ENCODE data around the gene ITSN2.
A peak's percentile ranks its signal among the peaks of the same experiment; 100 is the strongest.
"Not testable (repeated sequence)": the region's sequence is repeated elsewhere in the genome, so short reads cannot be mapped to it uniquely, and the experiment has no call there.

Gene ITSN2

GRCh38 chr2:24360963-24361330 lies 611 bp upstream of the ITSN2 start:
- Histone ChIP-seq H3K36me3 (ENCODE audit: control insufficient read depth, insufficient read depth, low read length) (no peaks in the 10 kb centered on the region), H3K4me3 (ENCODE audit: low read depth, low read length) (peak overlapping the region; percentile 98), H3K4me1 (ENCODE audit: control insufficient read depth, insufficient read depth, low read length) (peaks cover 13% of the 10 kb centered on the region), H3K27ac (ENCODE audit: low read depth, low read length) (no peak overlapping the region), H3K9ac (ENCODE audit: low read length) (peak overlapping the region; percentile 85), H3K27me3 (ENCODE audit: control insufficient read depth, insufficient read depth, low read length) (peaks cover 13% of the 10 kb centered on the region), H3K9me3 (ENCODE audit: control insufficient read depth, insufficient read depth, low read depth, low read length) (no peaks in the 10 kb centered on the region)

GRCh38 chr2:24359129-24360049 lies 947 bp downstream of the ITSN2 start:
- peak overlapping the region; percentile 98 for H3K4me3 ChIP-seq (ENCODE audit: low read depth, low read length)
- no peaks in the 10 kb centered on the region for H3K36me3 ChIP-seq (ENCODE audit: control insufficient read depth, insufficient read depth, low read length)
- peaks cover 13% of the 10 kb centered on the region for H3K27me3 ChIP-seq (ENCODE audit: control insufficient read depth, insufficient read depth, low read length)
- H3K9ac ChIP-seq (ENCODE audit: low read length), result peak overlapping the region; percentile 85
- H3K9me3 ChIP-seq (ENCODE audit: control insufficient read depth, insufficient read depth, low read depth, low read length), result no peaks in the 10 kb centered on the region
- H3K27ac ChIP-seq (ENCODE audit: low read depth, low read length), result no peak overlapping the region
- H3K4me1 ChIP-seq (ENCODE audit: control insufficient read depth, insufficient read depth, low read length), result peaks cover 13% of the 10 kb centered on the region

GRCh38 chr2:24357767-24358166 lies 2.6 kb downstream of the ITSN2 start:
- H3K9me3 ChIP-seq (ENCODE audit: control insufficient read depth, insufficient read depth, low read depth, low read length); H3K36me3 ChIP-seq (ENCODE audit: control insufficient read depth, insufficient read depth, low read length); H3K9ac ChIP-seq (ENCODE audit: low read length); H3K4me3 ChIP-seq (ENCODE audit: low read depth, low read length); H3K27ac ChIP-seq (ENCODE audit: low read depth, low read length): not testable (repeated sequence)
- Histone ChIP-seq H3K4me1 (ENCODE audit: control insufficient read depth, insufficient read depth, low read length) (peaks cover 13% of the 10 kb centered on the region), H3K27me3 (ENCODE audit: control insufficient read depth, insufficient read depth, low read length) (peaks cover 13% of the 10 kb centered on the region)

DNA sequence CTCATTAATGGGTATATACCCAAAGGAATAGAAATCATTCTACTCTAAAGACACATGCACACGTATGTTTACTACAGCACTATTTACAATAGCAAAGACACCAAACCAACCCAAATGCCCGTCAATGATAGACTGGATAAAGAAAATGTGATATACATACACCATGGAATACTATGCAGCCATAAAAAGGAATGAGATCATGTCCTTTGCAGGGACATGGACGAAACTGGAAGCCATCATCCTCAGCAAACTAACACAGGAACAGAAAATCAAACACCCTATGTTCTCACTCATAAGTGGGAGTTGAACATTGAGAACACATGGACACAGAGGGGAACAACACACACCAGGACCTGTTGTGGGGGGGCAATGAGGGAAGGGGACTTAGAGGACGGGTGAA lies 3.2 kb downstream of the ITSN2 start:
- H3K9me3 ChIP-seq (ENCODE audit: control insufficient read depth, insufficient read depth, low read depth, low read length); H3K4me3 ChIP-seq (ENCODE audit: low read depth, low read length); H3K9ac ChIP-seq (ENCODE audit: low read length); H3K27ac ChIP-seq (ENCODE audit: low read depth, low read length); H3K36me3 ChIP-seq (ENCODE audit: control insufficient read depth, insufficient read depth, low read length): not testable (repeated sequence)
- Histone ChIP-seq H3K27me3 (ENCODE audit: control insufficient read depth, insufficient read depth, low read length) (peaks cover 13% of the 10 kb centered on the region), H3K4me1 (ENCODE audit: control insufficient read depth, insufficient read depth, low read length) (peaks cover 13% of the 10 kb centered on the region)

DNA sequence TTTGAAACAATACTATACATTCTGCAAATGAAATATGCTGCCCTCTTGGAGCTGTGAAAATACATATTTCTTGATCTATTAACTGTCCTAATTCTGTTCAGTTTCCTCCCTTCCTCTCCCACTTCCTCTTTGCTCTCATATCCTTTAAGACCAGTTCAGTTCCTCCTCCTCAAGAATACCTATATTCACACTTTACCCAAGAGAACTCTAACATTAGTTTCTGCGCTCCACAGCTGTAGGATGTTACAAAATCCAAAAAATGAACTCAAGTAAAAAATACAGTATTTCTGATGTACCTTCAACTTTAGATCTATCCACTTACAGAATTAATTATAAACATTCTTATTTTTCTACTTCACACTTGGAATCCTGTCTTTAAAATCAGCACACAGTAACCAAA lies 5.4 kb downstream of the ITSN2 start:
- no peaks in the 10 kb centered on the region for H3K36me3 ChIP-seq (ENCODE audit: control insufficient read depth, insufficient read depth, low read length)
- H3K9me3 ChIP-seq (ENCODE audit: control insufficient read depth, insufficient read depth, low read depth, low read length), result no peaks in the 10 kb centered on the region
- H3K4me1 ChIP-seq (ENCODE audit: control insufficient read depth, insufficient read depth, low read length), result peaks cover 7% of the 10 kb centered on the region
- H3K27me3 ChIP-seq (ENCODE audit: control insufficient read depth, insufficient read depth, low read length), result peaks cover 13% of the 10 kb centered on the region
- no peak overlapping the region for H3K9ac ChIP-seq (ENCODE audit: low read length)
- no peak overlapping the region for H3K27ac ChIP-seq (ENCODE audit: low read depth, low read length)
- no peak overlapping the region for H3K4me3 ChIP-seq (ENCODE audit: low read depth, low read length)

DNA sequence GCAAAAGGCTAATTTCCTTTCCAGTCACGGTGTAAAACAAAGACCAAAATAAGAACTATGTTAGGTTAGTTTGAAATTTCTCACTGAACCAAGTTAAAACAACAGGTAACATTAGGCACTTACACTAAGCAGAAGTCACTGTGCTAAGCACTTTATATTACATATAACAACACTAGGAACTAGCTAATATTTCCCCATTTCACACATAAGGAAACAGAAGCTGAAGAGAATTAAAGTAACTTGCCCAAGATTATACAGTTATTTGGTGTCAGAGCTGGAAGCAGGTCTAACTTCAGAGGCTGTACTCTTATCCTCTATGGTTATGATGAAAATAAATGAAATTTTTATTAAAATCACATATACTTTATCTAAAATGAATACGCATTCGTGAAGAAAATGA lies 5.9 kb downstream of the ITSN2 start:
- no peak overlapping the region for H3K27ac ChIP-seq (ENCODE audit: low read depth, low read length)
- no peak overlapping the region for H3K9ac ChIP-seq (ENCODE audit: low read length)
- no peaks in the 10 kb centered on the region for H3K36me3 ChIP-seq (ENCODE audit: control insufficient read depth, insufficient read depth, low read length)
- peaks cover 7% of the 10 kb centered on the region for H3K4me1 ChIP-seq (ENCODE audit: control insufficient read depth, insufficient read depth, low read length)
- no peaks in the 10 kb centered on the region for H3K9me3 ChIP-seq (ENCODE audit: control insufficient read depth, insufficient read depth, low read depth, low read length)
- no peak overlapping the region for H3K4me3 ChIP-seq (ENCODE audit: low read depth, low read length)
- peaks cover 8% of the 10 kb centered on the region for H3K27me3 ChIP-seq (ENCODE audit: control insufficient read depth, insufficient read depth, low read length)

- peaks cover 4% of the 10 kb centered on the region for H3K27me3 ChIP-seq (ENCODE audit: control insufficient read depth, insufficient read depth, low read length)
- H3K9me3 ChIP-seq (ENCODE audit: control insufficient read depth, insufficient read depth, low read depth, low read length), result no peaks in the 10 kb centered on the region
- no peaks in the 10 kb centered on the region for H3K36me3 ChIP-seq (ENCODE audit: control insufficient read depth, insufficient read depth, low read length)
- H3K4me1 ChIP-seq (ENCODE audit: control insufficient read depth, insufficient read depth, low read length), result peaks cover 3% of the 10 kb centered on the region
- H3K4me3 ChIP-seq (ENCODE audit: low read depth, low read length), result no peak overlapping the region
- no peak overlapping the region for H3K27ac ChIP-seq (ENCODE audit: low read depth, low read length)
- no peak overlapping the region for H3K9ac ChIP-seq (ENCODE audit: low read length)
These were observed 6.4 kb downstream of the ITSN2 start for GRCh38 chr2:24353973-24354372.

DNA sequence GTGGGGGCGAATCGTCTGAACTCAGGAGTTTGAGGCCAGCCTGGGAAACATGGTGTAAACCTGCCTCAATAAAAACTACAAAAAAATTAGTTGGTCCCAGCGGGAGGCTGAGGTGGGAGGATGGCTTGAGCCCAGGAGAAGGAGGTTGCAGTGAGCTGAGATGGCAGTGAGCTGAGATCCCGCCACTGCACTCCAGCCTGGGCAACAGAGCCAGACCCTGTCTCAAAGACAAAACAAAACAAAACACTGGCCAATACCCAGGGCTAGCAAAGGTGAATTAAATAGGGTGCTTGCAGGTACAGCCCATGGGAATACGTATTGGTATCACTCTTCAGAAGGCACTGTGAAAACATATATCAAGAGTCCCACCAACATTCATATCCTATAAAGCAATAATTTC lies 7.0 kb downstream of the ITSN2 start:
- H3K9me3 ChIP-seq (ENCODE audit: control insufficient read depth, insufficient read depth, low read depth, low read length), result no peaks in the 10 kb centered on the region
- H3K4me1 ChIP-seq (ENCODE audit: control insufficient read depth, insufficient read depth, low read length), result no peaks in the 10 kb centered on the region
- H3K36me3 ChIP-seq (ENCODE audit: control insufficient read depth, insufficient read depth, low read length), result no peaks in the 10 kb centered on the region
- no peak overlapping the region for H3K4me3 ChIP-seq (ENCODE audit: low read depth, low read length)
- H3K27me3 ChIP-seq (ENCODE audit: control insufficient read depth, insufficient read depth, low read length), result no peaks in the 10 kb centered on the region
- H3K27ac ChIP-seq (ENCODE audit: low read depth, low read length), result no peak overlapping the region
- H3K9ac ChIP-seq (ENCODE audit: low read length), result no peak overlapping the region

DNA sequence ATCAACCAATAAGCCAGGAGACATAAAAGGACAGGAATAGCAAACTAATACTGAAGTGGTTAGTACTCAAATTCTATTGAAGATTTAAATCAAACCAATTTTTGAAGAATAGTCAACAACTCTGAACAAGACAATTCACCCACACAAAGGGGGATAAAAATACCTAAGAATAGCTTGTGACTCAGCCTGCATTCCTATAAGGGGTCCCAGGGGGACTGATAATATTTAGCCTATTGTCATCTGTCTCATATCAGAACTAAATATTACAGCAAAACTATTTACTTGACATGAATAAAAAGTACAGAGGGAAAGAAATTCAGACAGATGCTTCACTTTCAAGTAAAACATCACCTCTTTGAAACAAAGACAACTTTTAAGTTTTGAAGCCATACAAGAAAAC lies 7.7 kb downstream of the ITSN2 start:
- H3K36me3 ChIP-seq (ENCODE audit: control insufficient read depth, insufficient read depth, low read length), result no peaks in the 10 kb centered on the region
- no peak overlapping the region for H3K27ac ChIP-seq (ENCODE audit: low read depth, low read length)
- H3K4me1 ChIP-seq (ENCODE audit: control insufficient read depth, insufficient read depth, low read length), result no peaks in the 10 kb centered on the region
- H3K9me3 ChIP-seq (ENCODE audit: control insufficient read depth, insufficient read depth, low read depth, low read length), result no peaks in the 10 kb centered on the region
- H3K27me3 ChIP-seq (ENCODE audit: control insufficient read depth, insufficient read depth, low read length), result no peaks in the 10 kb centered on the region
- no peak overlapping the region for H3K9ac ChIP-seq (ENCODE audit: low read length)
- no peak overlapping the region for H3K4me3 ChIP-seq (ENCODE audit: low read depth, low read length)

- Histone ChIP-seq H3K4me3 (ENCODE audit: low read depth, low read length) (no peak overlapping the region), H3K27me3 (ENCODE audit: control insufficient read depth, insufficient read depth, low read length) (no peaks in the 10 kb centered on the region), H3K9ac (ENCODE audit: low read length) (no peak overlapping the region), H3K36me3 (ENCODE audit: control insufficient read depth, insufficient read depth, low read length) (no peaks in the 10 kb centered on the region), H3K4me1 (ENCODE audit: control insufficient read depth, insufficient read depth, low read length) (no peaks in the 10 kb centered on the region), H3K27ac (ENCODE audit: low read depth, low read length) (no peak overlapping the region), H3K9me3 (ENCODE audit: control insufficient read depth, insufficient read depth, low read depth, low read length) (no peaks in the 10 kb centered on the region)
These were observed 8.4 kb downstream of the ITSN2 start for GRCh38 chr2:24351981-24352380.

DNA sequence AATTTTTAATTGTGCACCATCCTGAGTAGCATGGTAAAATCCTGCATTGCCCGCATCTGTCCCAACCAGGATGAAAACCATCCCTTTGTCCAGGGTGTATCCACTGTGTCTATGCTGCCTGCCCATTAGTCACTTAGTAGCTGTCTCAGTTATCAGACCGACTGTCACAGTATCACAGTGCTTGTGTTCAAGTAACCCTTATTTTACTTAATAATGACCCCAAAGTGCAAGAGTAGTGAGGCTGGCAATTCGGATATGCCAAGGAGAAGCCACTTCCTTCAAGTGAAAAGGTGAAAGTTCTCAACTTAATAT lies 8.8 kb downstream of the ITSN2 start:
- Histone ChIP-seq H3K36me3 (ENCODE audit: control insufficient read depth, insufficient read depth, low read length) (no peaks in the 10 kb centered on the region), H3K27ac (ENCODE audit: low read depth, low read length) (no peak overlapping the region), H3K9me3 (ENCODE audit: control insufficient read depth, insufficient read depth, low read depth, low read length) (no peaks in the 10 kb centered on the region), H3K27me3 (ENCODE audit: control insufficient read depth, insufficient read depth, low read length) (no peaks in the 10 kb centered on the region), H3K4me1 (ENCODE audit: control insufficient read depth, insufficient read depth, low read length) (no peaks in the 10 kb centered on the region), H3K4me3 (ENCODE audit: low read depth, low read length) (no peak overlapping the region), H3K9ac (ENCODE audit: low read length) (no peak overlapping the region)

Measured in HUES6 (cell line).